ENCODE results near the gene MOK.

DNA sequence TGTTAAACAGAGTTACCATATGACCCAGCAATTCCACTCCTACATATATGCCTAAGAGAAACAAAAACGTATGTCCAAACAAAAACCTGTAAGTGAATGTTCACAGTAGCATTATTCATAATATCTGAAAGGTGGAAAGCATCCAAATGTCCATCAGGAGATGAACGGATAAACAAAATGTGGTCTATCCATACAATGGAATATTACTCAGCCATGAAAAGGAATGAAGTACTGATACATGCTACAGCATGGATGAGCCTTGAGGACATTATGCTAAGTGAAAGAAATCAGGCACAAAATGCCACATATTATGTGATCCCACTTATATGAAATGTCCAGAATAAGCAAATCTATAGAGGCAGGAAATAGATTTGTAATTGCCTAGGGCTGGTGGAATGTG, 16.8 kb downstream of the MOK start:
- TF ChIP-seq, protein P1, sequence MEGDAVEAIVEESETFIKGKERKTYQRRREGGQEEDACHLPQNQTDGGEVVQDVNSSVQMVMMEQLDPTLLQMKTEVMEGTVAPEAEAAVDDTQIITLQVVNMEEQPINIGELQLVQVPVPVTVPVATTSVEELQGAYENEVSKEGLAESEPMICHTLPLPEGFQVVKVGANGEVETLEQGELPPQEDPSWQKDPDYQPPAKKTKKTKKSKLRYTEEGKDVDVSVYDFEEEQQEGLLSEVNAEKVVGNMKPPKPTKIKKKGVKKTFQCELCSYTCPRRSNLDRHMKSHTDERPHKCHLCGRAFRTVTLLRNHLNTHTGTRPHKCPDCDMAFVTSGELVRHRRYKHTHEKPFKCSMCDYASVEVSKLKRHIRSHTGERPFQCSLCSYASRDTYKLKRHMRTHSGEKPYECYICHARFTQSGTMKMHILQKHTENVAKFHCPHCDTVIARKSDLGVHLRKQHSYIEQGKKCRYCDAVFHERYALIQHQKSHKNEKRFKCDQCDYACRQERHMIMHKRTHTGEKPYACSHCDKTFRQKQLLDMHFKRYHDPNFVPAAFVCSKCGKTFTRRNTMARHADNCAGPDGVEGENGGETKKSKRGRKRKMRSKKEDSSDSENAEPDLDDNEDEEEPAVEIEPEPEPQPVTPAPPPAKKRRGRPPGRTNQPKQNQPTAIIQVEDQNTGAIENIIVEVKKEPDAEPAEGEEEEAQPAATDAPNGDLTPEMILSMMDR (IDR thresholded peaks at IDR 0.05): no peak
- TF ChIP-seq POLR2A (IDR thresholded peaks at IDR 0.05; ENCODE audit: low read depth): no peak
- TF ChIP-seq POLR2AphosphoS5 (IDR thresholded peaks at IDR 0.05): no peak
- no peak for TF ChIP-seq EP300 (IDR thresholded peaks at IDR 0.05)
